ENCODE data around the gene NT5DC3.

Gene NT5DC3

GRCh38 chr12:103833891-103834290, 7.1 kb downstream of the NT5DC3 start:
- no CpG with 5 or more reads among the region's 2 CpGs for WGBS (ENCODE audit: insufficient coverage)
- Histone ChIP-seq H3K27me3 (replicated peaks in 2 of 5; ENCODE audit: control insufficient read depth in 4 of 5, insufficient read depth in 5 of 5, low read length in 4 of 5) (peaks cover 0 to 2% (median 0%) of the 10 kb centered on the region in 5 experiments), H3K4me1 (ENCODE audit: control extremely low read depth in 1 of 4, control insufficient read depth in 4 of 4, insufficient read depth in 4 of 4, low read length in 3 of 4) (peaks cover 0 to 11% (median 4%) of the 10 kb centered on the region in 4 experiments), H3K36me3 (ENCODE audit: control insufficient read depth in 4 of 4, insufficient read depth in 4 of 4, low read length in 3 of 4) (no peaks in the 10 kb centered on the region), H3K27ac (ENCODE audit: insufficient read depth in 1 of 2, low read depth in 1 of 2, low read length in 2 of 2, poor library complexity in 1 of 2, severe bottlenecking in 2 of 2) (no peak overlapping the region), H3K9me3 (ENCODE audit: control extremely low read depth in 1 of 5, control insufficient read depth in 4 of 5, insufficient read depth in 2 of 5, low read depth in 1 of 5, low read length in 4 of 5) (no peaks in the 10 kb centered on the region), H3K4me3 (ENCODE audit: control insufficient read depth in 1 of 7, extremely low read depth in 1 of 7, insufficient read depth in 4 of 7, low read depth in 2 of 7, low read length in 6 of 7) (no peak overlapping the region)
- no peak for DNase-seq
- ChIA-PET CTCF (interaction anchor here (1.4 to 2.9 kb wide), 4 partner anchors 14 to 68 kb away, joined by 3 to 10 read pairs (median 4); no protein-coding TSS in a partner anchor), POLR2A (no interaction called here)

- DNase-seq, result peak in 1 of 3 donors; percentile 23
- WGBS (ENCODE audit: insufficient coverage), result 88% methylated on average over 4 of the region's 6 CpGs
- Histone ChIP-seq H3K36me3 (ENCODE audit: control insufficient read depth in 4 of 4, insufficient read depth in 4 of 4, low read length in 3 of 4) (no peaks in the 10 kb centered on the region), H3K4me1 (ENCODE audit: control extremely low read depth in 1 of 4, control insufficient read depth in 4 of 4, insufficient read depth in 4 of 4, low read length in 3 of 4) (peaks cover 0 to 12% (median 4%) of the 10 kb centered on the region in 4 experiments), H3K27ac (ENCODE audit: insufficient read depth in 1 of 2, low read depth in 1 of 2, low read length in 2 of 2, poor library complexity in 1 of 2, severe bottlenecking in 2 of 2) (no peak overlapping the region), H3K27me3 (replicated peaks in 2 of 5; ENCODE audit: control insufficient read depth in 4 of 5, insufficient read depth in 5 of 5, low read length in 4 of 5) (peaks cover 0 to 1% (median 0%) of the 10 kb centered on the region in 5 experiments), H3K4me3 (ENCODE audit: control insufficient read depth in 1 of 7, extremely low read depth in 1 of 7, insufficient read depth in 4 of 7, low read depth in 2 of 7, low read length in 6 of 7) (no peak overlapping the region), H3K9me3 (ENCODE audit: control extremely low read depth in 1 of 5, control insufficient read depth in 4 of 5, insufficient read depth in 2 of 5, low read depth in 1 of 5, low read length in 4 of 5) (no peaks in the 10 kb centered on the region)
- ChIA-PET POLR2A (no interaction called here), CTCF (interaction anchor here (1.4 to 2.9 kb wide), 3 partner anchors 14 to 69 kb away, joined by 3 to 10 read pairs (median 3); no protein-coding TSS in a partner anchor)
Measured at GRCh38 chr12:103833095-103833775, 7.8 kb downstream of the NT5DC3 start.

- no peak for DNase-seq
- 83% methylated on average over 11 of the region's 11 CpGs for WGBS (ENCODE audit: insufficient coverage)
- no peaks in the 10 kb centered on the region for H3K36me3 ChIP-seq (ENCODE audit: control insufficient read depth in 4 of 4, insufficient read depth in 4 of 4, low read length in 3 of 4)
- peaks cover 0 to 18% (median 6%) of the 10 kb centered on the region in 4 experiments for H3K4me1 ChIP-seq (ENCODE audit: control extremely low read depth in 1 of 4, control insufficient read depth in 4 of 4, insufficient read depth in 4 of 4, low read length in 3 of 4)
- no peak overlapping the region for H3K27ac ChIP-seq (ENCODE audit: insufficient read depth in 1 of 2, low read depth in 1 of 2, low read length in 2 of 2, poor library complexity in 1 of 2, severe bottlenecking in 2 of 2)
- H3K27me3 ChIP-seq (replicated peaks in 2 of 5; ENCODE audit: control insufficient read depth in 4 of 5, insufficient read depth in 5 of 5, low read length in 4 of 5), result no peaks in the 10 kb centered on the region
- H3K9me3 ChIP-seq (ENCODE audit: control extremely low read depth in 1 of 5, control insufficient read depth in 4 of 5, insufficient read depth in 2 of 5, low read depth in 1 of 5, low read length in 4 of 5), result no peaks in the 10 kb centered on the region
- POLR2A ChIA-PET, result no interaction called here
- CTCF ChIA-PET, result interaction anchor here (1.9 to 2.9 kb wide), 2 partner anchors 13 to 48 kb away, joined by 3 to 10 read pairs; no protein-coding TSS in a partner anchor
- peak overlapping the region in 1 of 7 experiments; percentile 36 for H3K4me3 ChIP-seq (ENCODE audit: control insufficient read depth in 1 of 7, extremely low read depth in 1 of 7, insufficient read depth in 4 of 7, low read depth in 2 of 7, low read length in 6 of 7)
Measured at GRCh38 chr12:103832048-103832997, 8.7 kb downstream of the NT5DC3 start.

- peaks cover 0 to 18% (median 6%) of the 10 kb centered on the region in 4 experiments for H3K4me1 ChIP-seq (ENCODE audit: control extremely low read depth in 1 of 4, control insufficient read depth in 4 of 4, insufficient read depth in 4 of 4, low read length in 3 of 4)
- no peaks in the 10 kb centered on the region for H3K9me3 ChIP-seq (ENCODE audit: control extremely low read depth in 1 of 5, control insufficient read depth in 4 of 5, insufficient read depth in 2 of 5, low read depth in 1 of 5, low read length in 4 of 5)
- no peak for DNase-seq
- no peak overlapping the region for H3K27ac ChIP-seq (ENCODE audit: insufficient read depth in 1 of 2, low read depth in 1 of 2, low read length in 2 of 2, poor library complexity in 1 of 2, severe bottlenecking in 2 of 2)
- no peaks in the 10 kb centered on the region for H3K27me3 ChIP-seq (replicated peaks in 2 of 5; ENCODE audit: control insufficient read depth in 4 of 5, insufficient read depth in 5 of 5, low read length in 4 of 5)
- no peak overlapping the region for H3K4me3 ChIP-seq (ENCODE audit: control insufficient read depth in 1 of 7, extremely low read depth in 1 of 7, insufficient read depth in 4 of 7, low read depth in 2 of 7, low read length in 6 of 7)
- H3K36me3 ChIP-seq (ENCODE audit: control insufficient read depth in 4 of 4, insufficient read depth in 4 of 4, low read length in 3 of 4), result no peaks in the 10 kb centered on the region
- ChIA-PET CTCF (no interaction called here), POLR2A (no interaction called here)
- WGBS (ENCODE audit: insufficient coverage), result no CpG with 5 or more reads among the region's 2 CpGs
Measured at GRCh38 chr12:103830730-103831320, 10.2 kb downstream of the NT5DC3 start.

- 90% methylated on average over 2 of the region's 5 CpGs for WGBS (ENCODE audit: insufficient coverage)
- DNase-seq, result no peak
- H3K4me1 ChIP-seq (ENCODE audit: control extremely low read depth in 1 of 4, control insufficient read depth in 4 of 4, insufficient read depth in 4 of 4, low read length in 3 of 4), result peaks cover 0 to 18% (median 6%) of the 10 kb centered on the region in 4 experiments
- no peaks in the 10 kb centered on the region for H3K36me3 ChIP-seq (ENCODE audit: control insufficient read depth in 4 of 4, insufficient read depth in 4 of 4, low read length in 3 of 4)
- H3K27me3 ChIP-seq (replicated peaks in 2 of 5; ENCODE audit: control insufficient read depth in 4 of 5, insufficient read depth in 5 of 5, low read length in 4 of 5), result no peaks in the 10 kb centered on the region
- no peak overlapping the region for H3K27ac ChIP-seq (ENCODE audit: insufficient read depth in 1 of 2, low read depth in 1 of 2, low read length in 2 of 2, poor library complexity in 1 of 2, severe bottlenecking in 2 of 2)
- ChIA-PET CTCF (no interaction called here), POLR2A (no interaction called here)
- H3K9me3 ChIP-seq (ENCODE audit: control extremely low read depth in 1 of 5, control insufficient read depth in 4 of 5, insufficient read depth in 2 of 5, low read depth in 1 of 5, low read length in 4 of 5), result no peaks in the 10 kb centered on the region
- no peak overlapping the region for H3K4me3 ChIP-seq (ENCODE audit: control insufficient read depth in 1 of 7, extremely low read depth in 1 of 7, insufficient read depth in 4 of 7, low read depth in 2 of 7, low read length in 6 of 7)
Measured at GRCh38 chr12:103830025-103830725, 10.9 kb downstream of the NT5DC3 start.

- no peak overlapping the region for H3K27ac ChIP-seq (ENCODE audit: insufficient read depth in 1 of 2, low read depth in 1 of 2, low read length in 2 of 2, poor library complexity in 1 of 2, severe bottlenecking in 2 of 2)
- CTCF ChIA-PET, result no interaction called here
Measured at GRCh38 chr12:103829092-103829491, 11.9 kb downstream of the NT5DC3 start.

More at GRCh38 chr12:103829092-103829491, 11.9 kb downstream of the NT5DC3 start:
- POLR2A ChIA-PET, result no interaction called here
- Histone ChIP-seq H3K9me3 (ENCODE audit: control extremely low read depth in 1 of 5, control insufficient read depth in 4 of 5, insufficient read depth in 2 of 5, low read depth in 1 of 5, low read length in 4 of 5) (no peaks in the 10 kb centered on the region), H3K4me1 (ENCODE audit: control extremely low read depth in 1 of 4, control insufficient read depth in 4 of 4, insufficient read depth in 4 of 4, low read length in 3 of 4) (peaks cover 0 to 18% (median 6%) of the 10 kb centered on the region in 4 experiments), H3K36me3 (ENCODE audit: control insufficient read depth in 4 of 4, insufficient read depth in 4 of 4, low read length in 3 of 4) (no peaks in the 10 kb centered on the region), H3K27me3 (replicated peaks in 2 of 5; ENCODE audit: control insufficient read depth in 4 of 5, insufficient read depth in 5 of 5, low read length in 4 of 5) (no peaks in the 10 kb centered on the region), H3K4me3 (ENCODE audit: control insufficient read depth in 1 of 7, extremely low read depth in 1 of 7, insufficient read depth in 4 of 7, low read depth in 2 of 7, low read length in 6 of 7) (no peak overlapping the region)
- DNase-seq, result peak in 2 of 3 donors; percentile 35 to 37
